22Rv1 (cell line): Measurements from ENCODE around the gene TUBB2B.
"Not testable (repeated sequence)": the region's sequence is repeated elsewhere in the genome, so short reads cannot be mapped to it uniquely, and the experiment has no call there.

Experiments
- ZFX ChIP-seq: fragments of 450-650 bp; IDR thresholded peaks from 2 replicates; pipeline ENCODE4 v1.6.1; 2017; ENCODE audit warnings: antibody characterized with exemption, borderline replicate concordance
- TF ChIP-seq, protein P1 (sequence below): fragments of 450-650 bp; IDR thresholded peaks from 2 replicates; pipeline ENCODE4 v1.5.1; 2017; ENCODE audit warnings: mild to moderate bottlenecking

DNA sequence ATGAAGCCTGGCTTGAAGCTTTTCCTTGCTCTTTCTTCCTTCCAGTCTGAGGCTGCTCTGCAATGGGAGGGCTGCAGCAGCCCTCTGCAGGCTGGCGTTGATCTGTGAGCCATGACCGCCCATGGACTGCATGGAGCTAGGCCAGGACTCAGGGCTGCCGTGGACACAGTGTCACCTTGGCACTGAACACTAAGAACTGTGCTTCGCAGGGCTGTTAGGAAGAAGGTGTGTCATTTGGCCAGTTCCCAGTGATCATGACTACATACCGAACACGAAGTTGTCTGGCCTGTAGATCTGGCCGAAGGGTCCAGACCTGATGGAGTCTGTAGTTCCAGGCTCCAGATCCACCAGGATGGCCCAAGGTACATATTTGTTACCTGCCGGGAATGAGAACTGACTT is 48.8 kb downstream of the TUBB2B start:
- TF ChIP-seq, protein P1, sequence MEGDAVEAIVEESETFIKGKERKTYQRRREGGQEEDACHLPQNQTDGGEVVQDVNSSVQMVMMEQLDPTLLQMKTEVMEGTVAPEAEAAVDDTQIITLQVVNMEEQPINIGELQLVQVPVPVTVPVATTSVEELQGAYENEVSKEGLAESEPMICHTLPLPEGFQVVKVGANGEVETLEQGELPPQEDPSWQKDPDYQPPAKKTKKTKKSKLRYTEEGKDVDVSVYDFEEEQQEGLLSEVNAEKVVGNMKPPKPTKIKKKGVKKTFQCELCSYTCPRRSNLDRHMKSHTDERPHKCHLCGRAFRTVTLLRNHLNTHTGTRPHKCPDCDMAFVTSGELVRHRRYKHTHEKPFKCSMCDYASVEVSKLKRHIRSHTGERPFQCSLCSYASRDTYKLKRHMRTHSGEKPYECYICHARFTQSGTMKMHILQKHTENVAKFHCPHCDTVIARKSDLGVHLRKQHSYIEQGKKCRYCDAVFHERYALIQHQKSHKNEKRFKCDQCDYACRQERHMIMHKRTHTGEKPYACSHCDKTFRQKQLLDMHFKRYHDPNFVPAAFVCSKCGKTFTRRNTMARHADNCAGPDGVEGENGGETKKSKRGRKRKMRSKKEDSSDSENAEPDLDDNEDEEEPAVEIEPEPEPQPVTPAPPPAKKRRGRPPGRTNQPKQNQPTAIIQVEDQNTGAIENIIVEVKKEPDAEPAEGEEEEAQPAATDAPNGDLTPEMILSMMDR, result not testable (repeated sequence)
- TF ChIP-seq ZFX, result not testable (repeated sequence)
